Endothelial cell of umbilical vein (primary cell): ENCODE results near the gene CFAP70. TPM values are rescaled to one million over a fixed set of nuclear protein-coding genes. Genes with fewer than 3 reads are reported as not detected.

Source experiments
- BruUV-seq: library from RNA; stranded (reverse); fragments of 400-500 nt; replicated peaks from 2 replicates; lab custom pipeline; 2021; lab: Mats Ljungman, UMichigan
- CTCF ChIA-PET: fragments of 300-600, 350-600 bp; sonication (Branson Sonifier 250); formaldehyde crosslinking; loops from one replicate; lab custom pipeline; 2021; ENCODE audit warnings: antibody characterized with exemption, inconsistent platforms; lab: Charles Lee
- POLR2A ChIA-PET: fragments of 300-600, 350-600 bp; sonication (Branson Sonifier 250); formaldehyde crosslinking; loops from one replicate; lab custom pipeline; 2021; ENCODE audit warnings: antibody characterized with exemption, inconsistent platforms; lab: Charles Lee
- DNase-seq: peaks from one replicate; pipeline ENCODE4 v3.0.0-alpha.2; 2011; ENCODE audit warnings: low read depth, low spot score
- FAIRE-seq: peaks from 2 replicates; lab custom pipeline; 2011; peaks lifted over from hg19 to GRCh38; lab: Jason Lieb, UNC
- H2AFZ ChIP-seq: 2 replicates; pipeline ENCODE4 v1.6.0; 2012; ENCODE audit warnings: low read depth, low read length, control low read depth, inconsistent platforms
- H3K27ac ChIP-seq: 2 replicates; pipeline ENCODE4 v1.5.1; 2011; ENCODE audit warnings: low read depth, mild to moderate bottlenecking, control low read depth, low read length, moderate library complexity; ENCODE audit not compliant: insufficient read depth
- H3K27me3 ChIP-seq, 2 experiments: 2 replicates each; pipeline versions ENCODE4 v1.6.0 to v1.6.1; 2011; ENCODE audit warnings: low read length in 2 of 2, mixed read lengths in 1 of 2; ENCODE audit not compliant: control insufficient read depth in 2 of 2, insufficient read depth in 2 of 2
- H3K36me3 ChIP-seq, 2 experiments: 2 replicates in 1 of 2; 3 replicates in 1 of 2; pipeline ENCODE4 v1.5.1; 2011; ENCODE audit warnings: low read length in 2 of 2, mild to moderate bottlenecking in 1 of 2, moderate library complexity in 1 of 2; ENCODE audit not compliant: control insufficient read depth in 2 of 2, insufficient read depth in 2 of 2; ENCODE audit errors: extremely low read depth in 1 of 2
- H3K4me1 ChIP-seq: 3 replicates; pipeline ENCODE4 v1.5.1; 2011; ENCODE audit warnings: mild to moderate bottlenecking, low read length; ENCODE audit not compliant: control insufficient read depth, insufficient read depth; ENCODE audit errors: extremely low read depth
- H3K4me2 ChIP-seq: 2 replicates; pipeline ENCODE4 v1.6.1; 2011; ENCODE audit warnings: low read length, control low read depth, mixed read lengths; ENCODE audit not compliant: insufficient read depth
- H3K4me3 ChIP-seq, 3 experiments: fragments of 200-600 bp in 1 of 3; sonication (generic), shearing (Covaris generic) in 1 of 3; replicated peaks in 1 of 3; 2 replicates each; pipeline ENCODE4 v1.5.1; 2011 to 2016; ENCODE audit warnings: control low read depth in 3 of 3, low read length in 3 of 3, mild to moderate bottlenecking in 2 of 3, inconsistent platforms in 1 of 3, low read depth in 1 of 3, moderate library complexity in 1 of 3; ENCODE audit not compliant: insufficient read depth in 1 of 3
- H3K79me2 ChIP-seq: 2 replicates; pipeline ENCODE4 v1.6.0; 2012; ENCODE audit warnings: low read length, inconsistent platforms; ENCODE audit not compliant: control insufficient read depth, insufficient read depth
- H3K9ac ChIP-seq: replicated peaks from 2 replicates; pipeline ENCODE3; 2011; ENCODE audit warnings: low read length, control low read depth; ENCODE audit not compliant: insufficient read depth; ENCODE audit errors: extremely low read depth
- H3K9me1 ChIP-seq: replicated peaks from 3 replicates; pipeline ENCODE4 v1.6.0; 2011; ENCODE audit warnings: mild to moderate bottlenecking, low read length; ENCODE audit not compliant: control insufficient read depth, insufficient read depth; ENCODE audit errors: extremely low read depth
- H3K9me3 ChIP-seq: replicated peaks from 2 replicates; pipeline ENCODE4 v1.5.1; 2012; ENCODE audit warnings: low read length, inconsistent platforms; ENCODE audit not compliant: control insufficient read depth, insufficient read depth
- H4K20me1 ChIP-seq: replicated peaks from 2 replicates; pipeline ENCODE3; 2011; ENCODE audit warnings: mild to moderate bottlenecking, low read length; ENCODE audit not compliant: control insufficient read depth, insufficient read depth; ENCODE audit errors: extremely low read depth
- CTCF ChIP-seq, 2 donors: IDR thresholded peaks; 1 replicate in 1 of 2; 2 replicates in 1 of 2; pipeline ENCODE4 v1.5.1; 2011; ENCODE audit warnings: low read length in 2 of 2, mild to moderate bottlenecking in 2 of 2, moderate library complexity in 2 of 2, control low read depth in 1 of 2, inconsistent platforms in 1 of 2, low read depth in 1 of 2; ENCODE audit not compliant: insufficient read depth in 1 of 2; ENCODE audit errors: extremely low read depth in 1 of 2
- EZH2 ChIP-seq: IDR thresholded peaks from 2 replicates; pipeline ENCODE4 v1.6.1; 2012; ENCODE audit warnings: borderline replicate concordance, low read depth, mild to moderate bottlenecking, moderate library complexity, low read length, inconsistent platforms; ENCODE audit not compliant: severe bottlenecking
- FOS ChIP-seq: IDR thresholded peaks from 2 replicates; pipeline ENCODE4 v1.6.1; 2011; ENCODE audit warnings: mild to moderate bottlenecking, low read length, moderate library complexity, borderline replicate concordance; ENCODE audit not compliant: insufficient read depth
- GATA2 ChIP-seq: IDR thresholded peaks from 2 replicates; pipeline ENCODE4 v1.7.0; 2011; ENCODE audit warnings: low read depth, mild to moderate bottlenecking, moderate library complexity, mixed read lengths, low read length; ENCODE audit not compliant: insufficient read length, insufficient read depth
- JUN ChIP-seq: IDR thresholded peaks from 2 replicates; pipeline ENCODE4 v1.6.1; 2011; ENCODE audit warnings: borderline replicate concordance, low read depth; ENCODE audit not compliant: insufficient read length, insufficient read depth
- MYC ChIP-seq: IDR thresholded peaks from one replicate; pipeline ENCODE4 v1.6.1; 2011; ENCODE audit warnings: mild to moderate bottlenecking, low read depth, low read length
- POLR2A ChIP-seq: IDR thresholded peaks from 2 replicates; pipeline ENCODE4 v1.6.1; 2012; ENCODE audit warnings: low read depth, mild to moderate bottlenecking, control low read depth, low read length
- POLR2AphosphoS5 ChIP-seq: IDR thresholded peaks from 2 replicates; pipeline ENCODE4 v1.6.1; 2012; ENCODE audit warnings: low read depth, mild to moderate bottlenecking, control low read depth, low read length, moderate library complexity; ENCODE audit not compliant: insufficient read depth
- dilution Hi-C: fragments of 300-500 bp; cut with MboI; formaldehyde crosslinking; loops from one replicate; pipeline ENCODE4 v1.15.0; 2019; ENCODE audit warnings: low sequenced_read_pairs; ENCODE audit not compliant: extremely low pct_ligation_motif_present
- intact Hi-C: fragments of 100-400 bp; cut with micrococcal nuclease; formaldehyde crosslinking; loops from one replicate; pipeline ENCODE4 v1.10.0; 2022
- polyA plus RNA-seq, 4 experiments: library from polyadenylated mRNA; depleted of rRNA in 3 of 4; stranded (reverse) in 3 of 4; unstranded in 1 of 4; fragments of >200 nt; gene quantifications; 2 replicates each; pipeline versions ENCODE4 v1.2.1 to v1.2.3, GENCODE V29; 2011 to 2012; ENCODE audit warnings: missing spikeins in 1 of 4
- total RNA-seq: library from RNA; stranded (reverse); gene quantifications from 2 replicates; pipeline ENCODE4 v1.2.3, GENCODE V29; 2021
- TF ChIP-seq, protein P1 (sequence below): IDR thresholded peaks from 2 replicates; pipeline ENCODE4 v1.6.1; 2011; ENCODE audit not compliant: insufficient read depth, insufficient read length

CFAP70 gene
- total and polyA plus RNA-seq, 2 donors (not counting 3 experiments of a cell fraction or from before 2014, with no cell fraction given) = 0.19 to 0.27 TPM

- dilution Hi-C loops (no loop called here), intact Hi-C loops (no loop called here)
- no peaks in the 10 kb centered on the region for H3K9me3 ChIP-seq
- TF ChIP-seq CTCF (IDR thresholded peaks at IDR 0.05; ENCODE audit: extremely low read depth in 1 of 2, insufficient read depth in 1 of 2, low read depth in 1 of 2, low read length in 2 of 2) (no peak), MYC (no peak), POLR2A (no peak), EZH2 (no peak), GATA2 (no peak), JUN (no peak), FOS (no peak), POLR2AphosphoS5 (no peak)
- TF ChIP-seq, protein P1, sequence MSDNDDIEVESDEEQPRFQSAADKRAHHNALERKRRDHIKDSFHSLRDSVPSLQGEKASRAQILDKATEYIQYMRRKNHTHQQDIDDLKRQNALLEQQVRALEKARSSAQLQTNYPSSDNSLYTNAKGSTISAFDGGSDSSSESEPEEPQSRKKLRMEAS = no peak
- no peak overlapping the region for H3K4me3 ChIP-seq
- ChIA-PET POLR2A (no interaction called here), CTCF (no interaction called here)
- no peaks in the 10 kb centered on the region for H3K79me2 ChIP-seq
- H2AFZ ChIP-seq = no peak overlapping the region
- no peak for DNase-seq
- H3K9me1 ChIP-seq = no peaks in the 10 kb centered on the region
- H3K9ac ChIP-seq = no peak overlapping the region
- no peak overlapping the region for H3K27ac ChIP-seq
- no peaks in the 10 kb centered on the region for H4K20me1 ChIP-seq
- H3K4me2 ChIP-seq = no peak overlapping the region
- FAIRE-seq = no peak
- H3K27me3 ChIP-seq = peaks cover 1 to 2% of the 10 kb centered on the region in 2 experiments
- no peaks in the 10 kb centered on the region for H3K36me3 ChIP-seq
- H3K4me1 ChIP-seq = no peaks in the 10 kb centered on the region
- no TSS peak for BruUV-seq
Measured at GRCh38 chr10:73287441-73287840, 71.2 kb downstream of the CFAP70 start.
